Central memory CD4-positive, alpha-beta T cell (primary cell): ENCODE measurements around the gene PBX4.
"Not testable (repeated sequence)": the region's sequence is repeated elsewhere in the genome, so short reads cannot be mapped to it uniquely, and the experiment has no call there.

Experiments used
- DNase-seq: peaks from one replicate; pipeline ENCODE4 v3.0.0; 2022

PBX4 gene

GRCh38 chr19:19626516-19627472 lies 8.3 kb upstream of the PBX4 start:
- no peak for DNase-seq

GRCh38 chr19:19624032-19624570 lies 5.6 kb upstream of the PBX4 start:
- no peak for DNase-seq

- DNase-seq: no peak
Measured at GRCh38 chr19:19623383-19623782, 4.9 kb upstream of the PBX4 start.

- no peak for DNase-seq
Measured at GRCh38 chr19:19619849-19620210, 1.3 kb upstream of the PBX4 start.

- DNase-seq: no peak
Measured at GRCh38 chr19:19619181-19619848, 828 bp upstream of the PBX4 start.

GRCh38 chr19:19615086-19615485 lies 3.4 kb downstream of the PBX4 start:
- DNase-seq: no peak

GRCh38 chr19:19613506-19613905 lies 5.0 kb downstream of the PBX4 start:
- DNase-seq: no peak

- no peak for DNase-seq
Measured at GRCh38 chr19:19610376-19611202, 7.9 kb downstream of the PBX4 start.

- not testable (repeated sequence) for DNase-seq
Measured at GRCh38 chr19:19606686-19607085, 11.8 kb downstream of the PBX4 start.

- DNase-seq: peak; percentile 77
Measured at GRCh38 chr19:19606021-19606420, 12.5 kb downstream of the PBX4 start.

- DNase-seq: no peak
Measured at GRCh38 chr19:19602713-19603324, 15.7 kb downstream of the PBX4 start.

- DNase-seq: peak; percentile 73
Measured at GRCh38 chr19:19602136-19602712, 16.3 kb downstream of the PBX4 start.

GRCh38 chr19:19600793-19601330 lies 17.6 kb downstream of the PBX4 start:
- DNase-seq: no peak

GRCh38 chr19:19598728-19599451 lies 19.6 kb downstream of the PBX4 start:
- DNase-seq: peak; percentile 79

- DNase-seq: peak; percentile 93
Measured at GRCh38 chr19:19597809-19598306, 20.6 kb downstream of the PBX4 start.

- DNase-seq: no peak
Measured at GRCh38 chr19:19595171-19595701, 23.3 kb downstream of the PBX4 start.

GRCh38 chr19:19594381-19594780 lies 24.1 kb downstream of the PBX4 start:
- no peak for DNase-seq

GRCh38 chr19:19592690-19593089 lies 25.8 kb downstream of the PBX4 start:
- DNase-seq: no peak

GRCh38 chr19:19591133-19591825 lies 27.2 kb downstream of the PBX4 start:
- peak; percentile 73 for DNase-seq

- DNase-seq: no peak
Measured at GRCh38 chr19:19588546-19588945, 29.9 kb downstream of the PBX4 start.
